ENCODE measurements around the gene ASCL1. TPM values are rescaled to one million over a fixed set of nuclear protein-coding genes. Genes with fewer than 3 reads are reported as not detected.

ASCL1 gene
- total and polyA plus RNA-seq, 2 of the 13 experiments (the other 11 are each of a cell fraction or from before 2014, with no cell fraction given), result not detected

DNA sequence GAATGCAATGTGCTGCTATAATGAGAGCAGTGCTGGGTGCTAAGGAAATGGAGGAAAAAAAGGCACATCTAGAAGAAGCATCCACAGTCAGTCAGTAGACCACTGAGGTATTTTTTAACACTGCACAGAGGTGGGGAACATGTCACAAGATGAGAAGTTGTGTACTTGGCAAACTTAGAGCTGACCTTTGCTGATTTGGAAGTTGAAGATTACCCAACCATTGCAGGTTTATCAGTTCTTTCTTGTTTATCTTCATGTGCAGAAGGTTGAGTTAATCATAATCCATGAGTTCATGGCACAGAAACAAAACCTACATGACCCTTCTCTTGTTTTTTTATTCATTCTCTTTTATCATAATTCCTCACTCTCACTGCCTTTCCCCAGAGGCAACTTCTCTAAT lies 37.2 kb upstream of the ASCL1 start (continued):
- TF ChIP-seq RBM39 (IDR thresholded peaks at IDR 0.05; ENCODE audit: low read depth, low read length, poor library complexity, severe bottlenecking) (no peak), BHLHE40 (IDR thresholded peaks at IDR 0.05; ENCODE audit: low read length) (peak; percentile 63; the same call in 1 of the 2 replicates), ARNTL (CRISPR knock-in tag; IDR thresholded peaks at IDR 0.05) (peak; percentile 85), TP53 (CRISPR knock-in tag; conservative IDR thresholded peaks at IDR 0.05) (peak; percentile 45; the same call in 1 of the 2 replicates), ZMAT3 (CRISPR knock-in tag; conservative IDR thresholded peaks at IDR 0.05) (no peak), JUND (CRISPR knock-in tag; IDR thresholded peaks at IDR 0.05) (peak; percentile 46; the same call in 1 of the 2 replicates), MAFF (IDR thresholded peaks at IDR 0.05; ENCODE audit: low read depth, low read length) (peak; percentile 75), HDAC1 (CRISPR knock-in tag; IDR thresholded peaks at IDR 0.05) (peak; percentile 85), PTBP1 (IDR thresholded peaks at IDR 0.05; ENCODE audit: low read depth, low read length, poor library complexity, severe bottlenecking) (no peak), ZNF660 (CRISPR knock-in tag; IDR thresholded peaks at IDR 0.05; ENCODE audit: borderline replicate concordance, low read depth) (no peak), ZNF879 (CRISPR knock-in tag; IDR thresholded peaks at IDR 0.05) (no peak), TCF7 (IDR thresholded peaks at IDR 0.05; ENCODE audit: low read depth) (peak; percentile 91), ATF1 (CRISPR knock-in tag; IDR thresholded peaks at IDR 0.05) (peak; percentile 64; the same call in 1 of the 2 replicates), REL (CRISPR knock-in tag; conservative IDR thresholded peaks at IDR 0.05) (no peak), FOSL2 (CRISPR knock-in tag; IDR thresholded peaks at IDR 0.05) (peak; percentile 78)
- TF ChIP-seq, protein P1, sequence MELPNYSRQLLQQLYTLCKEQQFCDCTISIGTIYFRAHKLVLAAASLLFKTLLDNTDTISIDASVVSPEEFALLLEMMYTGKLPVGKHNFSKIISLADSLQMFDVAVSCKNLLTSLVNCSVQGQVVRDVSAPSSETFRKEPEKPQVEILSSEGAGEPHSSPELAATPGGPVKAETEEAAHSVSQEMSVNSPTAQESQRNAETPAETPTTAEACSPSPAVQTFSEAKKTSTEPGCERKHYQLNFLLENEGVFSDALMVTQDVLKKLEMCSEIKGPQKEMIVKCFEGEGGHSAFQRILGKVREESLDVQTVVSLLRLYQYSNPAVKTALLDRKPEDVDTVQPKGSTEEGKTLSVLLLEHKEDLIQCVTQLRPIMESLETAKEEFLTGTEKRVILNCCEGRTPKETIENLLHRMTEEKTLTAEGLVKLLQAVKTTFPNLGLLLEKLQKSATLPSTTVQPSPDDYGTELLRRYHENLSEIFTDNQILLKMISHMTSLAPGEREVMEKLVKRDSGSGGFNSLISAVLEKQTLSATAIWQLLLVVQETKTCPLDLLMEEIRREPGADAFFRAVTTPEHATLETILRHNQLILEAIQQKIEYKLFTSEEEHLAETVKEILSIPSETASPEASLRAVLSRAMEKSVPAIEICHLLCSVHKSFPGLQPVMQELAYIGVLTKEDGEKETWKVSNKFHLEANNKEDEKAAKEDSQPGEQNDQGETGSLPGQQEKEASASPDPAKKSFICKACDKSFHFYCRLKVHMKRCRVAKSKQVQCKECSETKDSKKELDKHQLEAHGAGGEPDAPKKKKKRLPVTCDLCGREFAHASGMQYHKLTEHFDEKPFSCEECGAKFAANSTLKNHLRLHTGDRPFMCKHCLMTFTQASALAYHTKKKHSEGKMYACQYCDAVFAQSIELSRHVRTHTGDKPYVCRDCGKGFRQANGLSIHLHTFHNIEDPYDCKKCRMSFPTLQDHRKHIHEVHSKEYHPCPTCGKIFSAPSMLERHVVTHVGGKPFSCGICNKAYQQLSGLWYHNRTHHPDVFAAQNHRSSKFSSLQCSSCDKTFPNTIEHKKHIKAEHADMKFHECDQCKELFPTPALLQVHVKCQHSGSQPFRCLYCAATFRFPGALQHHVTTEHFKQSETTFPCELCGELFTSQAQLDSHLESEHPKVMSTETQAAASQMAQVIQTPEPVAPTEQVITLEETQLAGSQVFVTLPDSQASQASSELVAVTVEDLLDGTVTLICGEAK (IDR thresholded peaks at IDR 0.05), result no peak
- TF ChIP-seq, protein P1 (CRISPR knock-in tag; IDR thresholded peaks at IDR 0.05), result no peak; the same call in 1 of the 2 replicates
- TF ChIP-seq, protein P2, sequence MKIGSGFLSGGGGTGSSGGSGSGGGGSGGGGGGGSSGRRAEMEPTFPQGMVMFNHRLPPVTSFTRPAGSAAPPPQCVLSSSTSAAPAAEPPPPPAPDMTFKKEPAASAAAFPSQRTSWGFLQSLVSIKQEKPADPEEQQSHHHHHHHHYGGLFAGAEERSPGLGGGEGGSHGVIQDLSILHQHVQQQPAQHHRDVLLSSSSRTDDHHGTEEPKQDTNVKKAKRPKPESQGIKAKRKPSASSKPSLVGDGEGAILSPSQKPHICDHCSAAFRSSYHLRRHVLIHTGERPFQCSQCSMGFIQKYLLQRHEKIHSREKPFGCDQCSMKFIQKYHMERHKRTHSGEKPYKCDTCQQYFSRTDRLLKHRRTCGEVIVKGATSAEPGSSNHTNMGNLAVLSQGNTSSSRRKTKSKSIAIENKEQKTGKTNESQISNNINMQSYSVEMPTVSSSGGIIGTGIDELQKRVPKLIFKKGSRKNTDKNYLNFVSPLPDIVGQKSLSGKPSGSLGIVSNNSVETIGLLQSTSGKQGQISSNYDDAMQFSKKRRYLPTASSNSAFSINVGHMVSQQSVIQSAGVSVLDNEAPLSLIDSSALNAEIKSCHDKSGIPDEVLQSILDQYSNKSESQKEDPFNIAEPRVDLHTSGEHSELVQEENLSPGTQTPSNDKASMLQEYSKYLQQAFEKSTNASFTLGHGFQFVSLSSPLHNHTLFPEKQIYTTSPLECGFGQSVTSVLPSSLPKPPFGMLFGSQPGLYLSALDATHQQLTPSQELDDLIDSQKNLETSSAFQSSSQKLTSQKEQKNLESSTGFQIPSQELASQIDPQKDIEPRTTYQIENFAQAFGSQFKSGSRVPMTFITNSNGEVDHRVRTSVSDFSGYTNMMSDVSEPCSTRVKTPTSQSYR (CRISPR knock-in tag; IDR thresholded peaks at IDR 0.05; ENCODE audit: borderline replicate concordance), result peak; percentile 53; the same call in 1 of the 2 replicates

Data from HepG2 (cell line).